H9 (cell line): Measurements from ENCODE around the gene GABRG2. TPM values are rescaled to one million over a fixed set of nuclear protein-coding genes. Genes with fewer than 3 reads are reported as not detected.

Source experiments
- DNase-seq: peaks from one replicate; pipeline ENCODE4 v3.0.0-alpha.2; 2017
- H2AFZ ChIP-seq: one replicate; pipeline ENCODE4 v1.6.1; 2013; ENCODE audit warnings: mild to moderate bottlenecking, low read length, control low read depth, moderate library complexity
- H2AK5ac ChIP-seq: 2 replicates; pipeline ENCODE4 v1.6.1; 2013; ENCODE audit warnings: low read length, control low read depth, mixed read lengths; ENCODE audit not compliant: insufficient read length
- H2BK120ac ChIP-seq: one replicate; pipeline ENCODE4 v1.6.1; 2013; ENCODE audit warnings: low read depth, mild to moderate bottlenecking, low read length, control low read depth, inconsistent platforms; ENCODE audit not compliant: poor library complexity, severe bottlenecking
- H2BK12ac ChIP-seq: 2 replicates; pipeline ENCODE4 v1.6.1; 2013; ENCODE audit warnings: low read length, control low read depth, mixed read lengths, low read depth; ENCODE audit not compliant: insufficient read length
- H2BK15ac ChIP-seq: 2 replicates; pipeline ENCODE4 v1.6.1; 2013; ENCODE audit warnings: low read depth, low read length, control low read depth
- H2BK20ac ChIP-seq: one replicate; pipeline ENCODE4 v1.6.1; 2013; ENCODE audit warnings: low read depth, mild to moderate bottlenecking, low read length, control low read depth, inconsistent platforms; ENCODE audit not compliant: poor library complexity, severe bottlenecking
- H2BK5ac ChIP-seq: 2 replicates; pipeline ENCODE4 v1.6.1; 2013; ENCODE audit warnings: low read length, control low read depth, mixed read lengths; ENCODE audit not compliant: insufficient read length
- H3K14ac ChIP-seq: 2 replicates; pipeline ENCODE4 v1.6.1; 2013; ENCODE audit warnings: low read length, control low read depth; ENCODE audit not compliant: insufficient read depth
- H3K18ac ChIP-seq: 2 replicates; pipeline ENCODE4 v1.6.1; 2013; ENCODE audit warnings: low read depth, mild to moderate bottlenecking, mixed read lengths, low read length, control low read depth; ENCODE audit not compliant: insufficient read length
- H3K23ac ChIP-seq: 2 replicates; pipeline ENCODE4 v1.6.1; 2013; ENCODE audit warnings: low read length, control low read depth, mixed read lengths, low read depth; ENCODE audit not compliant: insufficient read length
- H3K23me2 ChIP-seq: 2 replicates; pipeline ENCODE4 v1.6.1; 2013; ENCODE audit warnings: low read depth, mild to moderate bottlenecking, mixed read lengths, low read length, control low read depth; ENCODE audit not compliant: insufficient read length, poor library complexity, severe bottlenecking
- H3K27ac ChIP-seq: 2 replicates; pipeline ENCODE4 v1.5.1; 2013; ENCODE audit warnings: low read length, control low read depth, mixed read lengths, low read depth; ENCODE audit not compliant: insufficient read length
- H3K27me3 ChIP-seq: 2 replicates; pipeline ENCODE4 v1.6.1; 2013; ENCODE audit warnings: low read length, control low read depth, inconsistent platforms; ENCODE audit not compliant: insufficient read depth
- H3K4ac ChIP-seq: 2 replicates; pipeline ENCODE4 v1.6.1; 2013; ENCODE audit warnings: low read depth, mild to moderate bottlenecking, control low read depth, inconsistent platforms, low read length, moderate library complexity
- H3K4me1 ChIP-seq: 2 replicates; pipeline ENCODE4 v1.6.1; 2013; ENCODE audit warnings: low read length, control low read depth, inconsistent platforms; ENCODE audit not compliant: insufficient read depth
- H3K4me2 ChIP-seq: 2 replicates; pipeline ENCODE4 v1.6.1; 2013; ENCODE audit warnings: low read length, control low read depth, mixed read lengths; ENCODE audit not compliant: insufficient read length, insufficient read depth
- H3K56ac ChIP-seq: 2 replicates; pipeline ENCODE4 v1.6.1; 2013; ENCODE audit warnings: low read depth, mild to moderate bottlenecking, mixed read lengths, low read length, control low read depth; ENCODE audit not compliant: insufficient read length
- H3K79me1 ChIP-seq: 2 replicates; pipeline ENCODE4 v1.6.1; 2013; ENCODE audit warnings: low read depth, mild to moderate bottlenecking, moderate library complexity, low read length, control low read depth, inconsistent platforms; ENCODE audit not compliant: insufficient read depth, poor library complexity, severe bottlenecking
- H3K79me2 ChIP-seq: 2 replicates; pipeline ENCODE4 v1.6.1; 2013; ENCODE audit warnings: low read length, control low read depth, inconsistent platforms; ENCODE audit not compliant: insufficient read depth
- H3K9ac ChIP-seq: 2 replicates; pipeline ENCODE4 v1.6.1; 2013; ENCODE audit warnings: low read length, control low read depth, mixed read lengths; ENCODE audit not compliant: insufficient read length; ENCODE audit errors: extremely low read depth
- H3K9me3 ChIP-seq: one replicate; pipeline ENCODE4 v1.6.1; 2013; ENCODE audit warnings: low read depth, low read length, inconsistent platforms; ENCODE audit not compliant: control insufficient read depth
- H3T11ph ChIP-seq: one replicate; pipeline ENCODE4 v1.6.1; 2013; ENCODE audit warnings: mild to moderate bottlenecking, low read length, control low read depth, inconsistent platforms
- H4K20me1 ChIP-seq: one replicate; pipeline ENCODE4 v1.6.1; 2013; ENCODE audit not compliant: control insufficient read depth, insufficient read length, insufficient read depth
- H4K5ac ChIP-seq: 2 replicates; pipeline ENCODE4 v1.6.1; 2013; ENCODE audit warnings: low read depth, mild to moderate bottlenecking, mixed read lengths, low read length, control low read depth; ENCODE audit not compliant: insufficient read length
- H4K8ac ChIP-seq: replicated peaks from 2 replicates; pipeline ENCODE4 v1.6.1; 2013; ENCODE audit warnings: low read length, control low read depth, mixed read lengths, low read depth; ENCODE audit not compliant: insufficient read length
- H4K91ac ChIP-seq: 2 replicates; pipeline ENCODE4 v1.6.1; 2013; ENCODE audit warnings: low read depth, mild to moderate bottlenecking, moderate library complexity, mixed read lengths, low read length, control low read depth; ENCODE audit not compliant: insufficient read length
- H3K27ac Mint-ChIP-seq, 3 experiments: 2 replicates in 2 of 3; 3 replicates in 1 of 3; pipeline ENCODE4 v1.8.0; 2020 to 2021; ENCODE audit warnings: mixed read lengths in 3 of 3, mild to moderate bottlenecking in 1 of 3, moderate library complexity in 1 of 3
- H3K27me3 Mint-ChIP-seq: 2 replicates; pipeline ENCODE4 v1.8.0; 2021; ENCODE audit warnings: low read depth, mild to moderate bottlenecking, moderate library complexity, mixed read lengths
- H3K36me3 Mint-ChIP-seq, 3 experiments: 2 replicates in 2 of 3; 3 replicates in 1 of 3; pipeline ENCODE4 v1.8.0; 2020 to 2021; ENCODE audit warnings: low read depth in 3 of 3, mixed read lengths in 3 of 3; ENCODE audit not compliant: insufficient read depth in 1 of 3
- H3K4me1 Mint-ChIP-seq, 2 experiments: 2 replicates each; pipeline ENCODE4 v1.8.0; 2020; ENCODE audit warnings: mixed read lengths in 2 of 2
- H3K4me3 Mint-ChIP-seq, 2 experiments: 2 replicates in 1 of 2; 3 replicates in 1 of 2; pipeline ENCODE4 v1.8.0; 2020 to 2021; ENCODE audit warnings: mild to moderate bottlenecking in 2 of 2, mixed read lengths in 2 of 2, moderate library complexity in 1 of 2
- H3K9me3 Mint-ChIP-seq, 2 experiments: 2 replicates in 1 of 2; 3 replicates in 1 of 2; pipeline ENCODE4 v1.8.0; 2020; ENCODE audit warnings: mild to moderate bottlenecking in 2 of 2, mixed read lengths in 2 of 2, moderate library complexity in 1 of 2
- WGBS: extraction: QIAGEN DNeasy Blood & Tissue Kit; methylation state at CpG from one replicate; pipeline ENCODE4 v1.1.7; 2013; ENCODE audit warnings: missing lambda C conversion rate, low lambda C conversion rate, mixed read lengths; ENCODE audit not compliant: insufficient read length; ENCODE audit errors: extremely low coverage; 5-methylcytosine and 5-hydroxymethylcytosine counted together
- total RNA-seq: library from RNA; stranded (reverse); gene quantifications from 2 replicates; pipeline ENCODE4 v1.2.1, GENCODE V29; 2021
- TF ChIP-seq, protein P1 (sequence below): fragments of 200-600 bp; sonication (generic); conservative IDR thresholded peaks from 3 replicates; pipeline ENCODE4 v1.8.0; 2021; ENCODE audit warnings: antibody characterized with exemption, mild to moderate bottlenecking

Gene GABRG2
- total RNA-seq, 1 experiment from 2014 or later: 0.98 TPM

DNA sequence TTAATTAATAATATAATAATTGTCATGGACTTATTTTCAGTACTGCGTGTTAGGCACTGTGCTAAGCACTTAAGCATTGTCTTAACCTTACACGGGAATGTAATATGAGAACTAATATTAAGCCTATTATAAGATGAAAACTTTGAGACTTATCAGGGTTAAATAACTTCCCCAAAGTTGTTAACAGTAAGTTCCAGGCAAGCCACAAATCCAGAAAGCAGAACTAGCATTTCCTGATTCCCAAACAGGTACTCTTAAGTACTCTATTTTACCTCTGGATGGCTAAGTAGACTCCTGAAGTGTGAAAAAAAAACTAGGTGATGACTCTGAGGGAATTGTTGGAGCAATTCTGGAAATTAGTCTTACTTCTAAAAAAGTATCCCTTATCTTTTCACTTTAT, 23.8 kb downstream of the GABRG2 start:
- no peak overlapping the region for H3K4ac ChIP-seq
- H3K79me1 ChIP-seq: no peaks in the 10 kb centered on the region
- no peak overlapping the region for H3K27ac ChIP-seq
- TF ChIP-seq, protein P1, sequence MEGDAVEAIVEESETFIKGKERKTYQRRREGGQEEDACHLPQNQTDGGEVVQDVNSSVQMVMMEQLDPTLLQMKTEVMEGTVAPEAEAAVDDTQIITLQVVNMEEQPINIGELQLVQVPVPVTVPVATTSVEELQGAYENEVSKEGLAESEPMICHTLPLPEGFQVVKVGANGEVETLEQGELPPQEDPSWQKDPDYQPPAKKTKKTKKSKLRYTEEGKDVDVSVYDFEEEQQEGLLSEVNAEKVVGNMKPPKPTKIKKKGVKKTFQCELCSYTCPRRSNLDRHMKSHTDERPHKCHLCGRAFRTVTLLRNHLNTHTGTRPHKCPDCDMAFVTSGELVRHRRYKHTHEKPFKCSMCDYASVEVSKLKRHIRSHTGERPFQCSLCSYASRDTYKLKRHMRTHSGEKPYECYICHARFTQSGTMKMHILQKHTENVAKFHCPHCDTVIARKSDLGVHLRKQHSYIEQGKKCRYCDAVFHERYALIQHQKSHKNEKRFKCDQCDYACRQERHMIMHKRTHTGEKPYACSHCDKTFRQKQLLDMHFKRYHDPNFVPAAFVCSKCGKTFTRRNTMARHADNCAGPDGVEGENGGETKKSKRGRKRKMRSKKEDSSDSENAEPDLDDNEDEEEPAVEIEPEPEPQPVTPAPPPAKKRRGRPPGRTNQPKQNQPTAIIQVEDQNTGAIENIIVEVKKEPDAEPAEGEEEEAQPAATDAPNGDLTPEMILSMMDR: no peak
- no peaks in the 10 kb centered on the region for H3K23me2 ChIP-seq
- H2AFZ ChIP-seq: no peak overlapping the region
- H4K91ac ChIP-seq: no peak overlapping the region
- Mint-ChIP-seq H3K4me1 (peaks cover under 1% of the 10 kb centered on the region in 2 experiments; a peak in 3 of 4 replicates), H3K9me3 (no peaks in the 10 kb centered on the region), H3K4me3 (no peak overlapping the region), H3K36me3 (no peaks in the 10 kb centered on the region), H3K27ac (no peak overlapping the region), H3K27me3 (no peaks in the 10 kb centered on the region)
- no peak for DNase-seq
- no peak overlapping the region for H3K18ac ChIP-seq
- H3K27me3 ChIP-seq: no peaks in the 10 kb centered on the region
- no peak overlapping the region for H2BK5ac ChIP-seq
- H4K8ac ChIP-seq: no peak overlapping the region
- H2BK12ac ChIP-seq: no peak overlapping the region
- H3K56ac ChIP-seq: no peak overlapping the region
- WGBS: no CpG with 5 or more reads among the region's 2 CpGs
- H3K4me1 ChIP-seq: no peaks in the 10 kb centered on the region; the same call in 1 of the 2 replicates
- H3K4me2 ChIP-seq: no peak overlapping the region
- no peak overlapping the region for H3T11ph ChIP-seq
- H3K14ac ChIP-seq: no peak overlapping the region
- H3K79me2 ChIP-seq: no peaks in the 10 kb centered on the region
- H2BK20ac ChIP-seq: no peak overlapping the region
- H2BK120ac ChIP-seq: no peak overlapping the region
- no peak overlapping the region for H3K23ac ChIP-seq
- no peak overlapping the region for H3K9ac ChIP-seq
- H2AK5ac ChIP-seq: no peak overlapping the region
- H2BK15ac ChIP-seq: no peak overlapping the region
- no peak overlapping the region for H4K5ac ChIP-seq
- no peaks in the 10 kb centered on the region for H4K20me1 ChIP-seq
- no peaks in the 10 kb centered on the region for H3K9me3 ChIP-seq
